NCI-H226 (cell line): Measurements from ENCODE around the gene EIPR1.

Experiments
- DNase-seq: peaks from one replicate; pipeline ENCODE4 v3.0.0-alpha.2; 2015

Gene EIPR1

GRCh38 chr2:3377612-3378432 is at the start of gene EIPR1:
Gene EIPR1, minus strand, starts transcription at chr2:3377818. Its CDS starts 129 bp downstream, at chr2:3377689.
- peak; percentile 99 for DNase-seq

GRCh38 chr2:3427272-3427671 is 49.7 kb upstream of the EIPR1 start:
- no peak for DNase-seq

GRCh38 chr2:3426615-3427014 is 49.0 kb upstream of the EIPR1 start:
- no peak for DNase-seq

GRCh38 chr2:3424171-3424795 is 46.7 kb upstream of the EIPR1 start:
- DNase-seq = no peak

- DNase-seq = no peak
Observed at GRCh38 chr2:3423492-3424170, 46.0 kb upstream of the EIPR1 start.

GRCh38 chr2:3422161-3422779 is 44.7 kb upstream of the EIPR1 start:
- no peak for DNase-seq

GRCh38 chr2:3421580-3421979 is 44.0 kb upstream of the EIPR1 start:
- no peak for DNase-seq

- no peak for DNase-seq
Observed at GRCh38 chr2:3420769-3421397, 43.3 kb upstream of the EIPR1 start.

GRCh38 chr2:3420076-3420768 is 42.6 kb upstream of the EIPR1 start:
- DNase-seq = no peak

- DNase-seq = no peak
Observed at GRCh38 chr2:3418766-3419404, 41.3 kb upstream of the EIPR1 start.

- no peak for DNase-seq
Observed at GRCh38 chr2:3414133-3414860, 36.7 kb upstream of the EIPR1 start.

GRCh38 chr2:3413697-3414096 is 36.1 kb upstream of the EIPR1 start:
- no peak for DNase-seq

- no peak for DNase-seq
Observed at GRCh38 chr2:3411103-3411502, 33.5 kb upstream of the EIPR1 start.

GRCh38 chr2:3409627-3410170 is 32.1 kb upstream of the EIPR1 start:
- DNase-seq = no peak

GRCh38 chr2:3408781-3409180 is 31.2 kb upstream of the EIPR1 start:
- no peak for DNase-seq

- DNase-seq = no peak
Observed at GRCh38 chr2:3406501-3406900, 28.9 kb upstream of the EIPR1 start.

GRCh38 chr2:3405876-3406275 is 28.3 kb upstream of the EIPR1 start:
- no peak for DNase-seq

GRCh38 chr2:3405307-3405706 is 27.7 kb upstream of the EIPR1 start:
- DNase-seq = no peak

GRCh38 chr2:3404349-3404894 is 26.8 kb upstream of the EIPR1 start:
- no peak for DNase-seq

- no peak for DNase-seq
Observed at GRCh38 chr2:3403587-3404334, 26.1 kb upstream of the EIPR1 start.
